Renal pelvis (tissue), 4 donors: Measurements from ENCODE around the gene EIF1AX. TPM values are rescaled to one million over a fixed set of nuclear protein-coding genes. Genes with fewer than 3 reads are reported as not detected.
"Not testable (repeated sequence)": the region's sequence is repeated elsewhere in the genome, so short reads cannot be mapped to it uniquely, and the experiment has no call there.

ENCODE experiments used
- DNase-seq: peaks from one replicate; pipeline ENCODE4 v3.0.0-alpha.2; 2013
- polyA plus RNA-seq, 3 donors: library from polyadenylated mRNA; unstranded; fragments of 120-200 nt; gene quantifications; one replicate each; pipeline ENCODE4 v1.2.1, GENCODE V29; 2013; ENCODE audit not compliant: insufficient read length in 3 of 3

EIF1AX gene
- polyA plus RNA-seq, 3 donors = 89.7 to 117 (median 91.8) TPM

- no peak for DNase-seq
Observed at GRCh38 chrX:20135944-20136343, 5.7 kb downstream of the EIF1AX start.

- DNase-seq = no peak
Observed at GRCh38 chrX:20132666-20133065, 9.0 kb downstream of the EIF1AX start.

- DNase-seq = no peak
Observed at GRCh38 chrX:20130357-20130756, 11.3 kb downstream of the EIF1AX start.

GRCh38 chrX:20129547-20129946 lies 12.1 kb downstream of the EIF1AX start:
- DNase-seq = no peak

GRCh38 chrX:20128670-20129069 lies 13.0 kb downstream of the EIF1AX start:
- no peak for DNase-seq

- not testable (repeated sequence) for DNase-seq
Observed at GRCh38 chrX:20127440-20127839, 14.2 kb downstream of the EIF1AX start.

GRCh38 chrX:20126833-20127232 lies 14.8 kb downstream of the EIF1AX start:
- DNase-seq = not testable (repeated sequence)

GRCh38 chrX:20124964-20125363 lies 16.7 kb downstream of the EIF1AX start:
- no peak for DNase-seq

GRCh38 chrX:20118065-20118824 lies 23.4 kb downstream of the EIF1AX start:
- DNase-seq = no peak

GRCh38 chrX:20116577-20117240 lies 24.9 kb downstream of the EIF1AX start, which contains the start of gene MAP7D2:
Gene MAP7D2, minus strand, starts transcription at chrX:20116907. Its CDS starts 28 bp downstream, at chrX:20116879.
- DNase-seq = no peak

GRCh38 chrX:20116087-20116576 lies 25.5 kb downstream of the EIF1AX start:
- no peak for DNase-seq

GRCh38 chrX:20112022-20112774 lies 29.4 kb downstream of the EIF1AX start:
- no peak for DNase-seq

- no peak for DNase-seq
Observed at GRCh38 chrX:20111271-20111670, 30.4 kb downstream of the EIF1AX start.

- no peak for DNase-seq
Observed at GRCh38 chrX:20101934-20102581, 39.6 kb downstream of the EIF1AX start.

GRCh38 chrX:20091499-20091898 lies 50.1 kb downstream of the EIF1AX start:
- no peak for DNase-seq

GRCh38 chrX:20089845-20090244 lies 51.8 kb downstream of the EIF1AX start:
- DNase-seq = no peak

GRCh38 chrX:20080277-20080676 lies 61.4 kb downstream of the EIF1AX start:
- no peak for DNase-seq
